HepG2 (cell line): Measurements from ENCODE around the gene PEA15. TPM values are rescaled to one million over a fixed set of nuclear protein-coding genes. Genes with fewer than 3 reads are reported as not detected.

Experiments used
- AGO1 ChIP-seq: fragments of 200-400 bp; formaldehyde crosslinking; IDR thresholded peaks from 2 replicates; pipeline ENCODE4 v1.6.1; 2017; ENCODE audit warnings: mild to moderate bottlenecking, low read depth, low read length, moderate library complexity; ENCODE audit not compliant: poor library complexity, severe bottlenecking
- EED ChIP-seq: sonication (generic); formaldehyde crosslinking; IDR thresholded peaks from 2 replicates; pipeline ENCODE4 v1.5.0; 2020; ENCODE audit warnings: mild to moderate bottlenecking, missing genetic modification reagents
- ETV5 ChIP-seq: IDR thresholded peaks from 2 replicates; pipeline ENCODE4 v1.6.1; 2018; ENCODE audit warnings: missing biosample characterization, missing genetic modification reagents, inconsistent platforms, borderline replicate concordance
- FOSL1 ChIP-seq: sonication (generic); formaldehyde crosslinking; IDR thresholded peaks from 2 replicates; pipeline ENCODE4 v1.9.0; 2021; ENCODE audit warnings: missing genetic modification reagents, borderline replicate concordance
- MAFK ChIP-seq, 2 experiments: IDR thresholded peaks in 1 of 2; conservative IDR thresholded peaks in 1 of 2; 2 replicates each; pipeline ENCODE4 v1.6.1; 2011; ENCODE audit warnings: improper control_type of control experiment in 2 of 2, low read length in 2 of 2
- NR3C1 ChIP-seq: sonication (generic); formaldehyde crosslinking; IDR thresholded peaks from 2 replicates; pipeline ENCODE4 v1.4.0; 2020; ENCODE audit warnings: missing genetic modification reagents
- ONECUT2 ChIP-seq: sonication (generic); formaldehyde crosslinking; IDR thresholded peaks from 2 replicates; pipeline ENCODE4 v1.4.0; 2020; ENCODE audit warnings: missing genetic modification reagents
- SP140L ChIP-seq: sonication (generic); formaldehyde crosslinking; IDR thresholded peaks from 2 replicates; pipeline ENCODE4 v1.4.0; 2020; ENCODE audit warnings: missing genetic modification reagents, borderline replicate concordance
- ZIK1 ChIP-seq: sonication (generic); formaldehyde crosslinking; IDR thresholded peaks from 2 replicates; pipeline ENCODE4 v1.5.0; 2020; ENCODE audit warnings: mild to moderate bottlenecking, low read depth, missing genetic modification reagents, borderline replicate concordance
- ZNF451 ChIP-seq: sonication (generic); formaldehyde crosslinking; IDR thresholded peaks from 2 replicates; pipeline ENCODE4 v1.5.0; 2020; ENCODE audit warnings: mild to moderate bottlenecking, missing genetic modification reagents
- ZSCAN22 ChIP-seq: sonication (generic); formaldehyde crosslinking; IDR thresholded peaks from 2 replicates; pipeline ENCODE4 v1.4.0; 2020; ENCODE audit warnings: mild to moderate bottlenecking, missing genetic modification reagents
- polyA plus RNA-seq, 8 experiments: library from polyadenylated mRNA; depleted of rRNA in 3 of 8; stranded (reverse) in 7 of 8; unstranded in 1 of 8; fragments of >200 nt; fragmentation: Illumina TruSeq in 4 of 8; extraction: Trizol in 4 of 8; gene quantifications; 2 replicates each; pipeline versions ENCODE4 v1.2.1 to v1.2.3, GENCODE V29; 2011 to 2016; ENCODE audit warnings: low read depth in 4 of 8, missing spikeins in 1 of 8, mixed read lengths in 1 of 8; ENCODE audit not compliant: insufficient read depth in 1 of 8
- total RNA-seq, 5 experiments: library from RNA; depleted of rRNA; stranded (reverse); fragments of >200 nt; fragmentation: Illumina TruSeq; extraction: Trizol; gene quantifications; 2 replicates each; pipeline ENCODE4 v1.2.3, GENCODE V29; 2016; ENCODE audit warnings: low read depth in 1 of 5
- TF ChIP-seq, protein P1 (sequence below): sonication (generic); formaldehyde crosslinking; IDR thresholded peaks from 2 replicates; pipeline ENCODE4 v1.4.0; 2020; ENCODE audit warnings: missing genetic modification reagents
- TF ChIP-seq, protein P2 (sequence below): sonication (generic); formaldehyde crosslinking; IDR thresholded peaks from 2 replicates; pipeline ENCODE4 v1.5.0; 2020; ENCODE audit warnings: mild to moderate bottlenecking, missing genetic modification reagents
- TF ChIP-seq, protein P3 (sequence below): sonication (generic); formaldehyde crosslinking; IDR thresholded peaks from 2 replicates; pipeline ENCODE4 v1.5.1; 2020; ENCODE audit warnings: missing genetic modification reagents, mild to moderate bottlenecking, borderline replicate concordance

PEA15 gene
- total and polyA plus RNA-seq, 2 of the 13 experiments (the other 11 are each of a cell fraction or from before 2014, with no cell fraction given): 12.1 to 35.2 TPM

DNA sequence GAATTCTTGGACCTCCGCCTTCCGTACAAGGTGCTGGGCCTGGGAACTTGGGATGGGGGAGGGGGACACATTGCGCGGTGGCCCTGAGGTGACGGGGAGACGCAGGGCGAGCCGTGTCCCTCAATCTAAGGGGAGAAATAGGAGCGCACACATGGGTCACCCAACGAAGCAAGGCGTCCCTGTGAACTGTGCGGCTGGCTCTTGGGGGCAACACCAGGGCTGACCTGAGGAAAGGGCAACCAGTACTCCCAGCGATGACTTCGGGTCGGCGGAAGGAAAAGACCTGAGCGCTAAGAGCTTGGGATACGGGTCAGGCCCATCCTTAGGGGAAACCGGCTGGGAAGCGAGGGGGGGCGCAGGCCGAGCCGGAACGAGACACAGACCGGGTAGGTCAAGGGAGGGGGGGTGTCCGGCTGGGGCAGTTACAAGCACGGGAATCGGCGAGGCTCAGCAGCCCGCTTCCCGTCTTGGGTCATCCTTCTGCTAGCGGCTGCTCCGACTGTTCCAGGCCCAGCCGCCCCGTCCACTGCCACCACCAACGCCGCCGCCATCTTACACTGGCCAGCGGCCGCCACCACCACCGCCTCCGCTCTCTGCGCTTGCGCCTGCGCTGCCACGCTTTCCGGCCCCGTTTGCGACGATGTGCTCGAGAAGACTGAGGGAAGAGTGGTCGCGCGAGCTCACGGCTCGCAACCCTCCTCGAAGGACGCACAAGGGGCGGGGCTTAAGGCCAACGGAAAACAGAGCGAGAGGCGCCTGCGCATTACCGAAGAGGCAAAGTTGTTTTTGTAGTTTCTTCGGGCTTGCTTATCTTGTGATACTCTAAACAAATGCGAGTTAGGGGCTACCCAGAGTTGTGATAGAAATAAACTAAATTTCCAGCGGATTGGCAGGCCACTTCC lies 57.0 kb downstream of the PEA15 start, which contains the start of gene DCAF8 (continued):
- TF ChIP-seq, protein P1, sequence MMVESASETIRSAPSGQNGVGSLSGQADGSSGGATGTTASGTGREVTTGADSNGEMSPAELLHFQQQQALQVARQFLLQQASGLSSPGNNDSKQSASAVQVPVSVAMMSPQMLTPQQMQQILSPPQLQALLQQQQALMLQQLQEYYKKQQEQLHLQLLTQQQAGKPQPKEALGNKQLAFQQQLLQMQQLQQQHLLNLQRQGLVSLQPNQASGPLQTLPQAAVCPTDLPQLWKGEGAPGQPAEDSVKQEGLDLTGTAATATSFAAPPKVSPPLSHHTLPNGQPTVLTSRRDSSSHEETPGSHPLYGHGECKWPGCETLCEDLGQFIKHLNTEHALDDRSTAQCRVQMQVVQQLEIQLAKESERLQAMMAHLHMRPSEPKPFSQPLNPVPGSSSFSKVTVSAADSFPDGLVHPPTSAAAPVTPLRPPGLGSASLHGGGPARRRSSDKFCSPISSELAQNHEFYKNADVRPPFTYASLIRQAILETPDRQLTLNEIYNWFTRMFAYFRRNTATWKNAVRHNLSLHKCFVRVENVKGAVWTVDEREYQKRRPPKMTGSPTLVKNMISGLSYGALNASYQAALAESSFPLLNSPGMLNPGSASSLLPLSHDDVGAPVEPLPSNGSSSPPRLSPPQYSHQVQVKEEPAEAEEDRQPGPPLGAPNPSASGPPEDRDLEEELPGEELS (CRISPR knock-in tag): peak; percentile 49; the same call in 1 of the 2 replicates
- 0 out of 2 replicates have a peak, but pooled peaks have one; percentile 27 for TF ChIP-seq ZIK1 (CRISPR knock-in tag)
- TF ChIP-seq ONECUT2 (CRISPR knock-in tag): no peak; the same call in 1 of the 2 replicates
- TF ChIP-seq FOSL1 (CRISPR knock-in tag): 0 out of 2 replicates have a peak, but pooled peaks have one; percentile 19
- TF ChIP-seq ZSCAN22: 0 out of 2 replicates have a peak, but pooled peaks have one; percentile 49
- TF ChIP-seq EED (CRISPR knock-in tag): peak; percentile 63; the same call in 1 of the 2 replicates
- TF ChIP-seq ZNF451 (CRISPR knock-in tag): peak; percentile 76; the same call in 1 of the 2 replicates
- TF ChIP-seq, protein P2, sequence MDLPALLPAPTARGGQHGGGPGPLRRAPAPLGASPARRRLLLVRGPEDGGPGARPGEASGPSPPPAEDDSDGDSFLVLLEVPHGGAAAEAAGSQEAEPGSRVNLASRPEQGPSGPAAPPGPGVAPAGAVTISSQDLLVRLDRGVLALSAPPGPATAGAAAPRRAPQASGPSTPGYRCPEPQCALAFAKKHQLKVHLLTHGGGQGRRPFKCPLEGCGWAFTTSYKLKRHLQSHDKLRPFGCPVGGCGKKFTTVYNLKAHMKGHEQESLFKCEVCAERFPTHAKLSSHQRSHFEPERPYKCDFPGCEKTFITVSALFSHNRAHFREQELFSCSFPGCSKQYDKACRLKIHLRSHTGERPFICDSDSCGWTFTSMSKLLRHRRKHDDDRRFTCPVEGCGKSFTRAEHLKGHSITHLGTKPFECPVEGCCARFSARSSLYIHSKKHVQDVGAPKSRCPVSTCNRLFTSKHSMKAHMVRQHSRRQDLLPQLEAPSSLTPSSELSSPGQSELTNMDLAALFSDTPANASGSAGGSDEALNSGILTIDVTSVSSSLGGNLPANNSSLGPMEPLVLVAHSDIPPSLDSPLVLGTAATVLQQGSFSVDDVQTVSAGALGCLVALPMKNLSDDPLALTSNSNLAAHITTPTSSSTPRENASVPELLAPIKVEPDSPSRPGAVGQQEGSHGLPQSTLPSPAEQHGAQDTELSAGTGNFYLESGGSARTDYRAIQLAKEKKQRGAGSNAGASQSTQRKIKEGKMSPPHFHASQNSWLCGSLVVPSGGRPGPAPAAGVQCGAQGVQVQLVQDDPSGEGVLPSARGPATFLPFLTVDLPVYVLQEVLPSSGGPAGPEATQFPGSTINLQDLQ (CRISPR knock-in tag): no peak; the same call in 1 of the 2 replicates
- TF ChIP-seq MAFK (conservative IDR thresholded peaks at IDR 0.05 in 1 of 2, IDR thresholded peaks at IDR 0.05 in 1 of 2; ENCODE audit: low read length in 2 of 2): no peak
- TF ChIP-seq, protein P3, sequence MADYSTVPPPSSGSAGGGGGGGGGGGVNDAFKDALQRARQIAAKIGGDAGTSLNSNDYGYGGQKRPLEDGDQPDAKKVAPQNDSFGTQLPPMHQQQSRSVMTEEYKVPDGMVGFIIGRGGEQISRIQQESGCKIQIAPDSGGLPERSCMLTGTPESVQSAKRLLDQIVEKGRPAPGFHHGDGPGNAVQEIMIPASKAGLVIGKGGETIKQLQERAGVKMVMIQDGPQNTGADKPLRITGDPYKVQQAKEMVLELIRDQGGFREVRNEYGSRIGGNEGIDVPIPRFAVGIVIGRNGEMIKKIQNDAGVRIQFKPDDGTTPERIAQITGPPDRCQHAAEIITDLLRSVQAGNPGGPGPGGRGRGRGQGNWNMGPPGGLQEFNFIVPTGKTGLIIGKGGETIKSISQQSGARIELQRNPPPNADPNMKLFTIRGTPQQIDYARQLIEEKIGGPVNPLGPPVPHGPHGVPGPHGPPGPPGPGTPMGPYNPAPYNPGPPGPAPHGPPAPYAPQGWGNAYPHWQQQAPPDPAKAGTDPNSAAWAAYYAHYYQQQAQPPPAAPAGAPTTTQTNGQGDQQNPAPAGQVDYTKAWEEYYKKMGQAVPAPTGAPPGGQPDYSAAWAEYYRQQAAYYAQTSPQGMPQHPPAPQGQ: no peak
- TF ChIP-seq SP140L (CRISPR knock-in tag): no peak
- TF ChIP-seq AGO1: peak; percentile 61
- no peak for TF ChIP-seq NR3C1 (CRISPR knock-in tag)
- TF ChIP-seq ETV5 (CRISPR knock-in tag): peak; percentile 59; the same call in 1 of the 2 replicates
